ENCODE results near the gene BBLN.

DNA sequence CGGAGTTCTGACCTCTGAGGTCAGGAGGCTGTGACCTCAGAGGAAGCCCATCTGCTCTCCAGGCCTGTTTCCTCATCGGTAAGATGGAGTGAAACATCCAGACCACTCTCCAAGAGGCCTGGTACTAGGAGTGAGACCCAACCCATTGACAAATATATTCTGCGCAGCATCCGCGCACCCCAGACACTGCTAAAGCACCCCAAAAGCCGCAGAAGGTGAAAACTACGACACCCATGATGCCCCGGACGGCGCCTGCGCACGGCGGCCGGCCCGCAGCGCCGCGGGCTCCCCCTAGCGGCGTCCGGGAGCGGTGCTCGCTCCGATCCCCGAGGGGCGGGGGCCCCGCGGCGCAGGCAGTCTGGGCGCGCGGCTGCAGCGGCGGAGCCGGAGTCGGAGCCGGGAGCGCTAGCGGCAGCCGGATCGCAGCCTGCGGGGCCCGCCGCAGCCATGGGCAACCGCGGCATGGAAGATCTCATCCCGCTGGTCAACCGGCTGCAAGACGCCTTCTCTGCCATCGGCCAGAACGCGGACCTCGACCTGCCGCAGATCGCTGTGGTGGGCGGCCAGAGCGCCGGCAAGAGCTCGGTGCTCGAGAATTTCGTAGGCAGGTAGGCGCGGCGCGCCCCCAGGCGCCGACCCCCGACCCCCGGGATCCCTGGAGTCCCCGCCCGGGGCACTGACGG, 43.1 kb downstream of the BBLN start, which contains the start of gene DNM1:
- no peak for TF ChIP-seq EZH2 (optimal IDR thresholded peaks at IDR 0.05; ENCODE audit: low read depth, low read length)
- TF ChIP-seq, protein P1, sequence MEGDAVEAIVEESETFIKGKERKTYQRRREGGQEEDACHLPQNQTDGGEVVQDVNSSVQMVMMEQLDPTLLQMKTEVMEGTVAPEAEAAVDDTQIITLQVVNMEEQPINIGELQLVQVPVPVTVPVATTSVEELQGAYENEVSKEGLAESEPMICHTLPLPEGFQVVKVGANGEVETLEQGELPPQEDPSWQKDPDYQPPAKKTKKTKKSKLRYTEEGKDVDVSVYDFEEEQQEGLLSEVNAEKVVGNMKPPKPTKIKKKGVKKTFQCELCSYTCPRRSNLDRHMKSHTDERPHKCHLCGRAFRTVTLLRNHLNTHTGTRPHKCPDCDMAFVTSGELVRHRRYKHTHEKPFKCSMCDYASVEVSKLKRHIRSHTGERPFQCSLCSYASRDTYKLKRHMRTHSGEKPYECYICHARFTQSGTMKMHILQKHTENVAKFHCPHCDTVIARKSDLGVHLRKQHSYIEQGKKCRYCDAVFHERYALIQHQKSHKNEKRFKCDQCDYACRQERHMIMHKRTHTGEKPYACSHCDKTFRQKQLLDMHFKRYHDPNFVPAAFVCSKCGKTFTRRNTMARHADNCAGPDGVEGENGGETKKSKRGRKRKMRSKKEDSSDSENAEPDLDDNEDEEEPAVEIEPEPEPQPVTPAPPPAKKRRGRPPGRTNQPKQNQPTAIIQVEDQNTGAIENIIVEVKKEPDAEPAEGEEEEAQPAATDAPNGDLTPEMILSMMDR (IDR thresholded peaks at IDR 0.05; ENCODE audit: low read length): peak; percentile 58
- no peak for TF ChIP-seq EZH2phosphoT487 (IDR thresholded peaks at IDR 0.05; ENCODE audit: low read length)

All from MM.1S (cell line).